ENCODE measurements around the gene TRMT11.

The TRMT11 gene

GRCh38 chr6:126071000-126071647 is 84.8 kb downstream of the TRMT11 start:
- Mint-ChIP-seq H3K4me3 (no peak overlapping the region), H3K27ac (peak overlapping the region; percentile 98), H3K4me1 (peaks cover 42% of the 10 kb centered on the region), H3K27me3 (ENCODE audit: low read depth, poor library complexity) (no peaks in the 10 kb centered on the region), H3K9me3 (peaks cover 30% of the 10 kb centered on the region), H3K36me3 (ENCODE audit: low read depth) (peaks cover 85% of the 10 kb centered on the region)
- DNase-seq, result no peak
- TF ChIP-seq CTCF (IDR thresholded peaks at IDR 0.05), result no peak

- H3K9me3 Mint-ChIP-seq, result peaks cover 23% of the 10 kb centered on the region
- no peak overlapping the region for H3K4me3 Mint-ChIP-seq
- peaks cover 53% of the 10 kb centered on the region for H3K4me1 Mint-ChIP-seq
- H3K27me3 Mint-ChIP-seq (ENCODE audit: low read depth, poor library complexity), result no peaks in the 10 kb centered on the region
- no peak overlapping the region for H3K27ac Mint-ChIP-seq
- TF ChIP-seq CTCF (IDR thresholded peaks at IDR 0.05), result no peak
- DNase-seq, result no peak
- peaks cover 83% of the 10 kb centered on the region for H3K36me3 Mint-ChIP-seq (ENCODE audit: low read depth)
Observed at GRCh38 chr6:126072172-126072571, 85.8 kb downstream of the TRMT11 start.

- Mint-ChIP-seq H3K9me3 (peaks cover 19% of the 10 kb centered on the region), H3K4me3 (no peak overlapping the region), H3K27ac (peak overlapping the region; percentile 77), H3K27me3 (ENCODE audit: low read depth, poor library complexity) (no peaks in the 10 kb centered on the region), H3K4me1 (peaks cover 58% of the 10 kb centered on the region), H3K36me3 (ENCODE audit: low read depth) (peaks cover 77% of the 10 kb centered on the region)
- TF ChIP-seq CTCF (IDR thresholded peaks at IDR 0.05), result no peak
- no peak for DNase-seq
Observed at GRCh38 chr6:126072834-126073233, 86.5 kb downstream of the TRMT11 start.

GRCh38 chr6:126075335-126076071 is 89.2 kb downstream of the TRMT11 start:
- DNase-seq, result no peak
- H3K27me3 Mint-ChIP-seq (ENCODE audit: low read depth, poor library complexity), result no peaks in the 10 kb centered on the region
- H3K4me3 Mint-ChIP-seq, result no peak overlapping the region
- peaks cover 49% of the 10 kb centered on the region for H3K4me1 Mint-ChIP-seq
- H3K36me3 Mint-ChIP-seq (ENCODE audit: low read depth), result peaks cover 72% of the 10 kb centered on the region
- H3K9me3 Mint-ChIP-seq, result peaks cover 3% of the 10 kb centered on the region
- peak overlapping the region; percentile 57 for H3K27ac Mint-ChIP-seq
- TF ChIP-seq CTCF (IDR thresholded peaks at IDR 0.05), result no peak

- Mint-ChIP-seq H3K4me3 (no peak overlapping the region), H3K36me3 (ENCODE audit: low read depth) (peaks cover 59% of the 10 kb centered on the region), H3K27me3 (ENCODE audit: low read depth, poor library complexity) (no peaks in the 10 kb centered on the region), H3K4me1 (peaks cover 37% of the 10 kb centered on the region), H3K27ac (peak overlapping the region; percentile 92), H3K9me3 (peaks cover 3% of the 10 kb centered on the region)
- TF ChIP-seq CTCF (IDR thresholded peaks at IDR 0.05), result no peak
- DNase-seq, result no peak
Observed at GRCh38 chr6:126076992-126077664, 90.8 kb downstream of the TRMT11 start.
